Measurements from ENCODE around the gene CALN1.

The CALN1 gene

DNA sequence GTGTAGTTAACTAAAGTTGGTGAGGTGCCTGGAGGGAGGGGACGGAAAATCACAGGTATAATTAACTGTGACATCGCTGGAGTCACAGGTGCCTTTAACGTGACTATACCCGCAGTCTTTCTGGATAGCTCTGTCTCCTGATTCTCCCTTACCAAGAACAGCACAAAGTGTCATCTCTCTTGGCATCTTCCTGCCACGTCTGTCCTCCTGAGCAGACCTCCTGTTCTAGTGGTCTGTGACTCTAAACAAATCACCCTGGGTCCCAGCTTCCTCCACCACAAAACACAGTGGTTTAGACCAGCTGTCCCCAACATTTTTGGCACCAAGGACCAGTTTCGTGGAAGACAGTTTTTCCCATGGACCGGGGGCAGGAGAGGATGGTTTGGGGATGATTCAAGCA, 90.5 kb downstream of the CALN1 start:
- no peak for DNase-seq

DNA sequence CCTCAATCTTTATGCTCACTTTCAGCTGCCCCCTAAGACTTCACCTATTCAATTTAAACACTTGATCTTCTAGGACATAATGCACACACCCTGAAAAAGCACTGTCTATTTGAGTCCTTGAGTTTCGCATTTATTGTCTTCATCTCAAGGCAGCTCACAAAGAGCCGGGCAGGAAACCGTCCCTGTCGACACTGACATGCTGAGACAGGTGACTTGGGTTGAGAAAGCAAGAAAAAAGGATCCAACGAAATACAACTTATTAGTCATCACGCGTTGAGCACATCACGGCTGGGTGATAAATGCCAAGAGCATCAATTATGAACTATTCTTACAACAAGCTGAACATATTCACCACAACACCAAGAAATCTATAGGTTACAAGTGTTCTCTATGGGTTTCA, 91.1 kb downstream of the CALN1 start:
- DNase-seq, result no peak

DNA sequence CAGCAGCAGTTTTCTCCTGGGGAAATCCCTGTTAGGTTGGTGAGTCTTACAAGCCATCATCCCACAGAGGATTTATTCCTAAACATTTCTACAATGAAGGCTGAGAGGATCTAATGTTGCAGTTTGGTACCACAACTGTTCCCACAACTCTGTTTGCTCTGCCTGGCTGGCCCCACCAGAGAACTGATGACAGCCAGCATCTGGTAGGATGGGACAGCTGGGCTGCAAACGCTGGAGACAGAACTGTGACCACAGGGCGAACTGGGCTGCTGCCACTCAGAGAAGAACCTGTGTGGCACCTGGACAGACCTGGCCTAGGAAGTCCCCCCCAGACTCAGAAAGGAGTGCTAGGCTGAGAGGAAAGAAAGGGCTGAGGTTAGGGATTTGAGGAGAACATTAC, 94.8 kb downstream of the CALN1 start:
- no peak for DNase-seq

DNA sequence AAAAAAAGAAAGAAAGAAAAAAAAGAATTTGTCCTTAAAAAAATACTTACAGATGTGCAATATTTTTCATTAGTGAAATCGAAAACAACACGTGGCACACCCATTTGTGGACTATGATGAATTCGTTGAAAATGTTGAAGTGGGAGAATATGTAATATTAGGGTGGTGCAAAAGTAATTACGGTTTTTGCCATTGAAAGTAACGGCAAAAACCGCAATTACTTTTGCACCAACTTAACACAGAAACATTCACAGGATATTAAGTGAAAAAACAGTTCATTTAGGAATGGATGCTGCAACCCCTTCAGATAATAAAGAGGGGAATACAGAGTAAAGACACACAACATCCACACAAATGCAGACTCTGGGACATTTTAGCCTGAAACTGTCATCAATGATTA, 96.0 kb downstream of the CALN1 start:
- DNase-seq, result no peak

DNA sequence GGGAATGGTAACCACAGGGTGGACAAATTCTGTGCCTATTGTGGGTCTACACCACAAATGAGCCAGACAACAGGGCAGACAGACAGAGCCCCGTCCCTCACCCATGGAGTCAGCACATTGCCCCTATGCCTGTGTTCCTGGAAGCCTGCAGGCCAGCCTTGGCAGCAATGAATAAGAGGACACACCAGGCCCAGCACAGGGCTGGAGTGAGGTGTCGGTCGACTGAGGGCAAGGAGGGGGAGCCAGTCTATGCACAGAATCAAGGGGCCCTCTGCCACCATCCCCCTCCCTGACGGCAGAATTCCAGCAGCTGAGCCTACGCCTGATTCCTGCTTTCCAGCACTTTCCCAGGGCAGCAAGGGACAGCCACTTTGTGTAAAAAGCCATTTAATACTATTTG, 98.2 kb downstream of the CALN1 start:
- DNase-seq, result no peak

DNA sequence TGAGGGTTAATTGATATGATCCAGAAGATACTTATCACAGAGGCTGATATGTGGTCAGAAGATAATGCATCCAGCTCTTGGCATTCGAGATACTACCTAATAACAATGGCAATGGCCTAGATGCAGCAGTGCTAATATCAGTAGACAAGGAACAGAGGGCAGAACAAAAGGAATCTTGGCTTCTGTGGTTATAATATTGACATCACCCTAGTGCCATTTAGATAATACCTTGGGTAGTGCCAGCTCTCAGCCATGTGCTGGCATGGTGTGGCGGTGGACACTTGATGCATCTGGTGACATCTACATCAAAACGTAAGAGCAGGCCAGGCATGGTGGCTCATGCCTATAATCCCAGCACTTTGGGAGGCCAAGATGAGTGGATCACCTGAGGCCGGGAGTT, 101.8 kb downstream of the CALN1 start:
- no peak for DNase-seq

DNA sequence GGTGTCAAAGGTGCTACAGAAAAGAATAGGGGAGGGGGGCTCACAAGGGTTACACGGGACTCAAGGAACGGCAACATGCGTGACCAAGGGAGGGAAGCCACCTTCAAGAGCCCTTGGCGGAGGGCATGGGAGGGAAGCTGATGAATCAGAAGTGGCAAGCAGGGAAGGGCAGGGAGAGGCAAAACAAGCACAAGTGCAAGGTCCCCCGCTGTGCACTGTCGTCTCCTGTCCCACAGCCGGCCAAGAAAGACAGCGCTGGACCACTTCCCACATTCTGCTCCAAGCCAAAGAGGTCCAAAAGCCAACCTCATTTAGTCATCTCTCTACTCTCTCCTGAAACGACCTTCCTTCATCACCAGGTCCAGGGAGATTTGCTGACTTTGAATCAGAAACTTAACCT, 102.7 kb downstream of the CALN1 start:
- DNase-seq, result no peak

DNA sequence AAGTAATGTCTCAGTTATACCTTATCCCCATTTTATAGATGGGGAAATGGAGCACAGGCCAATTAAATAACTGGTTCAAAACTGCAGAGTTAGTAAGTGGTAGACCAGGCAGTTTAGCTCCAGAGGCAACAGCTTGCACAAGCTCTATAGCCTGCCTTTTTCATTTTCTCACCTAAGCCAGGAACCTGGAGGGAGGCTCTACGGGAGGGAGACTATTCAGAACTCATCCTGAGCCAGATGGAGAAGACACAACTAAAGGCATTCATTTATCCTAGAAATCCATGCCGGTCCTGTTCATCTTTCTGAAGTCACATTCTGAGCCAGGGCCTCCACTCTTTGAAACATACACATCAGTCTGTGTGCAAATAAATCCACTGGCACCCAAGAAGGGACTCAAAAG, 103.2 kb downstream of the CALN1 start:
- no peak for DNase-seq

DNA sequence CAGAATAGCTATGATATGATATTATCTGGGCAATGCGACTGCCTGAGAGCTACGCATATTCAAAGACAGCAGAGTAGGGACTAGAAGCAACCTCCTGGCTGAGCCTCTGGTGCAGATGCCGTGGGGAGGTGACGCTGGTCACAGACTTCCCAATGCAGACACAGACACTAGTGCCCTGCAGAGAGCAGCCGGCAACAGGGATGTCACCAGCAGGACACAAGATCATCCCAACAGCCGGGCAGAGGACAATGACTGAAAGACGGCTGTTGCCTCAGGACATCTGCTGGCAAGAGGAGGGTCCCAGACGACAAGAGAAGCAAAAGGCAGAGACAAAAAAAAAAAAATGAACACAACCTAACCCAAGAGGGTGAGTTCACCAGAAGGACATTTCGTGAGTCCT, 104.6 kb downstream of the CALN1 start:
- no peak for DNase-seq

DNA sequence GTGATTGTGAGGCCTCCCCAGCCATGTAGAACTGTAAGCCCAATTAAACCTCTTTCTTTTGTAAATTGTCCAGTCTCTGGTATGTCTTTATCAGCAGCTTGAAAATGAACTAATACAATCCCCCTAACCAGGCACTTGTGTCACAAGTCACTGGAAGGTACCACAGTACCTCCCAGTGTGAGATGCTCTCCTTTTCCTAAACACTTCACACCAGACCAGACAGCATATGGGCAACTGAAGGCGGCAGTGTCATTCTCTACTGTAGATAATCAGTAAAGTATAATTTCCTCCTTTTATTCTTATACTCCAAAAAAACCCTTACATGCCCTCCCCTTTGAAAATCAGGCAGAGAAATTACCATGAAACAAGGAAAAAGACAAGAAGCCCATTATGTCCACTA, 113.2 kb downstream of the CALN1 start:
- DNase-seq, result no peak

DNA sequence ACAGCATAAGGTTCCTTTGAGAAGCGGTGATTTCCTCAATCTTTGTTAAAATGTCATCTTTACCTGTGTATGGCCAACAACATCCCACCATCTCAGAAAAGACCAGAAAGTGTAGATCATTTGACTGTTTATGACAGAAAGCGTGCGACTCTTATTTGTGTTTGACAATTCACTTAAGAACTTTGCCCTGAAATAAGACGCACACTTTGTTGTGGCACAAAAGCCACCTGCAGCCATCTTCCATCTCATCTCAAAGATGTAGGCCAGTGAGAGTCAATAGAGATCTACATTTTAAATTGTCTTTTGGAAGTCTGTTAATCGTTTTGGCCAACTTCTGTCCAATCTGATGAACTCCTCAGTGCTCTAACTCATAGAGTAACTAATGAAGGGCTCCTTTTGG, 114.0 kb downstream of the CALN1 start:
- no peak for DNase-seq

DNA sequence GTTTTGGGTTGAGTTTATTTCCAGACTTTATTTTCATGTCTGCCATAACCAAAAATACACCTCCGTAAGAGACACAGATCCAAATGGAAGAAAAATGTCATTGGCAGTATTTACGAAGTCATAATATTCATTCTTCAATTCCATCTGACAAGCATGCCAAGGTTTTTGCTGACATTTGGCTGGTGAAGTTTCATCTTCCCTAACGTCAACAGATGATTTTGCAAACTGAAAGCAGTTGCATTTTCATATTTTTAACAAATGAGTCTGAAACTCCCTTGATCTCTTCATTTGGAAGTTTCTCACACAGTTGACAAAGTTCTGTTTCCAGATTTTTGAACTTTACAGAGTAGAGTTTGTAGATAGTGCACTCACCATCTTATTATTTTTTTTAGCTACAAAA, 114.5 kb downstream of the CALN1 start:
- no peak for DNase-seq

DNA sequence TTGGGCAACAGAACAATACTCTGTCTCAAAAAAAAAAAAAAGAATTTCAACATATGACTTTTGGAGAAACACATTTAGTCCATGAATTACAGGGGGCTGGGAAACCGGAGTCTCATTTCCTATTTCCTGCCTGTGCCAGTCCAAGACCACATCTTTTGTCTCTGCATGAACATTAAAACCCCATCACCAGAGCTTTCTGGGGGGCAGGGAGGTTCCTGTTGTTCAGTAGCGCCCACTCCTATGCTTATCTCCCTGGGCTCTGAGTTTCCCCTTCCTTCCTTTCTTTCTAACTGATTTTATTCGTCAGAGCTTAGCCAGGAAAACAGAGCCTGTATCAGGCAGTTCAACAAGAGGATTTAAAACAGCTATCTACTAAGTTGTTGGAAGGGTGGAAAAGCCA, 119.3 kb downstream of the CALN1 start:
- DNase-seq, result no peak

DNA sequence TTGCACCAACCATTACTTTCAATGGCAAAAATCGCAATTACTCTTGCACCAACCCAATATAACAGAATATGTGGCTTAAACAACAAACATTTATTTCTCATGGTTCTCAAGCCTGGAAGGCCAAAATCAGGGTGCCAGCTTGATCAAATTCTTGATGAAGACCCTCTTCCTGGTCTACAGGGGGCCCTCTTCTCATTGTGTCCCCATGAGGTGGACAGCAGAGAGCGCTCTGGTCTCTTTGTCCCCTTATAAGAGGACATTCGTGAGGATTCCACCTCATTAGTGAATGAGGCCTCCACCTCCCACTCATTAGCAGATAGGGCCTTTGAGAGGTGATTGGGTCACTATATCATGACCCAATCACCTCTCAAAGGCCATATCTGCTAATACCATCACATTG, 120.0 kb downstream of the CALN1 start:
- no peak for DNase-seq

DNA sequence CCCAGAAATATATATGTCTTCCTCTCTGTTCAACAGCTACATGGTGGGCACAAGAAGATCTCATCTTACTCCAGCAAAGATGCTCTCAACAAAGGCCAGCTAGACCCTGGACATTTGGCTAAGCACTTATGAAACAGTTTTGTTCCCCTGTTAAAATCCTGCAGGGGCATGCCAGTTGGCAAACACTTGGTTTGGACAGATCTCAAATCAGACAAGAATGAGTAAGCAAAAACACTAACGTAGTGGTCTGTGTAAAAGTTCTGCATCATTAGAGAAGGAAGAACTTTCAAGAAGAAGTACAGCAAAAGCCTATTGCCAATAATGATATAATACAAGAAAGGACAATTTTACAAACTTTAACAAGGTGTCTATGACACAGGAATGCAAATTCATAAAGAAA, 125.6 kb downstream of the CALN1 start:
- no peak for DNase-seq

DNA sequence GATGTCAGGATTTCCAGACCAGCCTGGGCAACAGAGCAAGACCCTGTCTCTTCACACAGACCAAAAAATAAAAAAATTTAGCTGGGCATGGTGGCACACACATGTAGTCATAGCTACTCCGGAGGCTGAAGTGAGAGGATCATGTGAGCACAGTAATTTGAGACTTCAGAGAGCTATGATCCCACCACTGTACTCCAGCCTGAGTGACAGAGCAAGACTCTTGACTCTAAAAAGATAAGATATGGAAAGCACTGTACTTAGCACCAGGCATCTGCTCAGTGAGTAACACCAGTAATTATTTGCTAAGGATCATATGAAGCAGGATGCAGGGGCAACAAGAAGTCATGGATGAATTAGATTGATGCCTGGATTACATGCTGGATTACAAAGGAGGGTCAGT, 128.8 kb downstream of the CALN1 start:
- DNase-seq, result no peak

DNA sequence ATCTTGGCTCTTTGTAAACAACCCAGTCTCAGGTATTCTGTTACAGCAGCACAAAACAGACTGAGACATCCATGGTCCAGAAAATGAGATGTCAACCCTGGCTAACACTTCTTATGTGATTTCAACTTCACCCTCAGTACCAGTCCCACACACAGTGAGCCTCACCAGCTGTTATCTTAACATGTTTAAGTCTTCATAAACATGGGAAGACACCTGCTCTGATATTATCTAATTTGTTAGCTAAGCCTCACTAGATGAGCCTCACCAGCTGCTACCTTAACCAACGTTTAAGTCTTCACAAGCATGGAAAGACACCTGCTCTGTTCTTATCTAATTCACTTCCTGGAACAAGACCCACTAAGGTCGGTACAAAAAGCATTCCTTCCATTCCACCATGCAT, 130.8 kb downstream of the CALN1 start:
- no peak for DNase-seq

DNA sequence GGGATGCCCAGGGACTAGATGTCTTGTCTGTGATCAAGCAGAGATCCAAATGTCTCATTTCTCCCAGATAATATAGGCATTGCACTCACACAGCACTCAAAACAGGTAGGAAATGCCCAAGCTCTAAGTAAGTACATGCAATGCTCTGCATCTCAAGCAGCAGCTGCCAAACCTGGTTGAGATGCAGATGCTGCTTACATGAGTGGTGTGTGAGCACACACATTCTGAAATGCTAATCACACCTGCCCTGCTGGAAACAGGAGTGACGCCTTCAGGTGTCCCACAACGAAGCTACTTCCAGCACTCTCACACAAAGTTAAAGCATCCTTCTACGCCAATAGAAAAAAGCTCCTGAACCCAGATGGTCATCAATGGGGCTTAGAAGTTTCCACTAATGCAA, 132.9 kb downstream of the CALN1 start:
- DNase-seq, result no peak

DNA sequence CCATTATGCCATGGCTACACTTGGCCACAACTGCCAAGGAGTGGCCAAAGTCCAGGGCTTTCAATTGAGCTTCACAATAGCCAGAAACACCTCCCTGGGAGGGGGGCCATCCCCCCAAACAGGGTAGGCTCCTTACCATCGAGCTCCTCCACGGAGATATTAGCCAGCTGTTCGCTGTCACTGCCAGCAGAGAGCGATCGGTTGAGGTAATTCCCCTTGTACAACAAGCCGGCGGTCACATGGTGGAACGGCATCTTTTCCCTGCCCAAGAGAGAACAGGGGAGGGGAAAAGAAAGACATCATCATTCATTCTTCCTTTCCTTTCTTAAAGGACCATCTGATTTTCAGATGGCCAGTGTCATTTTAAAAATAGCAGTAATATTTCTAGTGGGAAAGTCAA, 133.6 kb downstream of the CALN1 start:
- DNase-seq, result no peak

DNA sequence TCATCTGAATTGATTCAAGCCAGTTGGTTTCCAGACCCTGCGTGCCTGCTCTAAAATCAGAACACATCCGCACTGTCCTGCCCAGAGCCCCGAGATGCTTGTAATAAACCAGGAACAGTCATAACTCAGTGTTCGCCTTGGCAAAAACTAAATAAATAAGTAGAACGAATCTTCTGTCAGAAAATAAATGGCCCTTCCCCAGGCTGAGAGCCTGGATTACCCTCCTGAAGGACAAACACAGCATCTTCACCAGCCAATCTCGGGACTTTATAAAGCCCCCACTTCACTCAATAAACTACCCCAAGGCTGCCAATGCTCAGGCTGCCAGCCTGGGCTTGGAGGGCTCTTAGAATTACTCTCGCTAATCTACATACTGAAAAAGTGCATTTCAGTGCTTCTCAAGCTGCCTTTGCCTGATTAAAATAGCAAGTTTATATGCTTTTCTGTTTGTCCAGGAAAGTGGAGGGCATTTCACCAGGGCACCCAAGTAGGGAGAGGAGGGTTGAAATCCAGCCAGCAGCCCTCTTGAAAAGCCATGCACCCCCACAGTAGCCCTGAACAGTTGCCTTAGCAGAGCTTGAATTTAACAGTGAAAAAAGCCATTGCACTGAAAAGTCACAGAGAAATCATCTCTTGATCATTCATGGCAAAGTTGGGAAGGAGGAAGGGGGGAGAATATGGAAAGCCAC, 136.6 kb downstream of the CALN1 start:
- no peak for DNase-seq

DNA sequence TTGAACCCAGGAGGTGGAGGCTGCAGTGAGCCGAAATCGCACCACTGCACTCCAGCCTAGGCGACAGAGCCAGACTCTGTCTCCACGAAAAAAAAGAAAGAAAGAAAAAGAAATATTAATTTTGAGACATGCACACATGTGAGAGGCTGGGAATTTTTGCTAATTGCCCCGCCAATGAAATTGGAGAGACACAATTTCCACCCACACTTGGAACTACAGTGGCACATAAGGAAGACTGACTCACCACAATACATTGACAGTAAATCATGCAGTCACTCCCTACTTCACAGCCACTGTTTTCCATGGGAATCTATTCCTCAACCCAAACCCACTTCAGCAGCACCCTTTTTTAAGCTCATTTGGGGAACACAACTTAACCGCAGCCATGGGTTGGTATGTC, 139.7 kb downstream of the CALN1 start:
- no peak for DNase-seq

DNA sequence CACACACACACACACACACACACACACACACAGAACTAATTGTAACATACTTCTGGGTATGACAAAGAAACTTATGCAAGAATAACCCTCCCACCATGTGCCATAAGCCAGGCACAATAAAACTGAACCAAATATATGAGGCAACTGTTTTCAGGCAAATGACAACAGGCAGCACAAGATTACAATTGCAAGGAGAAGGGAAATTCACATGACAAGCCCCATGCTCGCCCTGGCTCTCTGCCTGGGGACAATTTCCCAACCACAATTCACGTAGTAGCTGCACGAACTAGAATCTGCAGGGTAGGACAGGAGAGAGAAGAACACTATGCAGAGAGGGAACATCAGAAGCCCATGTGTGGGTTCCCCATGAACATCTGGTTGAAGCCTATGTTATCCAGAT, 143.3 kb downstream of the CALN1 start:
- DNase-seq, result no peak

DNA sequence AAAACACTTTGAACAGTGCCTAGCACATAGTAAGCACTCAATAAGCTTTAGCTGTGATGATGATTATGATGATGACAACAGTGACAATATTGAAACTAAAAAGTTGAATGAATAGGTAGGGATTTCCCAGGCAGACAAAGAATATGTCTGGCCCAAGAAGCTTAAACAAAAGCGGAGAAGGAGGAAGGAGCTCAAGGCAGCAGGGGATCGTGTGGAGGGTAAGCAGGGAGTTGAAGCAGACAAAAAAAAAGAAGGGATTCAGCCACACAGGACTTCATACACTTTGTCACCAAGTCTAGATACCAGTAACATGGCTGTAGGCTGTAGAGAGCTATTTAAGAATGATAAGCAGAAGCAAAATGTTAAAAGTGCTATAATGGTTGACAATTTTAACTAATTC, 144.0 kb downstream of the CALN1 start:
- no peak for DNase-seq

DNA sequence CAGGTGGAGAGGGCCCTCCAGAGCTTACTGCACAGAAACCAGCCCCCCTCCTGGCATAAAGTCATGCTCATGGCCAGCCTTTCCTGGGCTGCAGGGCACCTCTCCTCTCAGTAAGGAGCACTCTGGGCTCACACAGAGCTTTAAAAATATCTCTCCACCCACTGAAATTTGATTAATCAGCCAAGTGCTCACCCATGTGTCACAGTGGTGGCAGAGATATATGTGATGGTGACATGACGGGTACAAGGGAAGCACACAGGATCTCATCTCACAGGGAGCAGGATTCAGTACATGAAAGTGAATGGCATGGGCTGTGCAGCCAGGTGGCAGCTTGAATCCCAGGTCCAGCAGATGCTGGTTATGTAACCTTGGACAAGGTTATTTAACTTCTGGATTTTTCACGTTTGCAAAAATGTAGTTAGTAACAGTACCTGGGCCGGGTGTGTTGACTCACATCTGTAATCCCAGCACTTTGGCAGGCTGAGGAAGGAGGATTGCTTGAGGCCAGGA, 144.8 kb downstream of the CALN1 start:
- DNase-seq, result no peak

DNA sequence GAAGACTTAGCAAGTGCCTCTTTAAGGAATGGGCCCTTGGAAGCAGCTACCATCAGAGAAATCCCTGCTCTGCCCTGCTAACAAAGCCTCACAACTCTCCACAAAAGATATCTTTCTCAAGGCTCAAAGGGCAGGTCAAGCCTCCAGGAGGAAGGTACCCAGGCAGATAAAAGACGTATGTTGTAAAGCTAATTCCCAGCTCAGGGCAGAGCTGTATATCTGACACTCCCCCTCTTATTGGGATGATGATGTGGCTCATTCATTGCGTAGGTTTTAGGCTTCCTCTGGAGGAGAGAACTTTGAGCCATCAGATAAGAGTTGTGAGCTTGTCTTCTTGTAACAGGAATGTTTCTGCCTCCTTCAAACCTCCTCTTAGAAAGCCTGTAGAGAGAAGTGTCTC, 145.4 kb downstream of the CALN1 start:
- DNase-seq, result no peak
